Measurements from ENCODE around the gene ARHGAP24.

GRCh38 chr4:85613901-85614300 lies 139.0 kb downstream of the ARHGAP24 start:
- TF ChIP-seq CTCF (IDR thresholded peaks at IDR 0.05) = no peak
- no peak for TF ChIP-seq ZFX (IDR thresholded peaks at IDR 0.05; ENCODE audit: borderline replicate concordance)

Measured in 22Rv1 (cell line).